GM18861 (cell line): Measurements from ENCODE around the gene RAB15.

Experiments used
- ATAC-seq: cut with Tn5 transposase; IDR thresholded peaks from one replicate; pipeline ENCODE4 v1.9.1; 2021; ENCODE audit not compliant: unreplicated experiment

RAB15 gene

GRCh38 chr14:64938972-64939816 is 32.9 kb downstream of the RAB15 start:
- ATAC-seq: no peak

DNA sequence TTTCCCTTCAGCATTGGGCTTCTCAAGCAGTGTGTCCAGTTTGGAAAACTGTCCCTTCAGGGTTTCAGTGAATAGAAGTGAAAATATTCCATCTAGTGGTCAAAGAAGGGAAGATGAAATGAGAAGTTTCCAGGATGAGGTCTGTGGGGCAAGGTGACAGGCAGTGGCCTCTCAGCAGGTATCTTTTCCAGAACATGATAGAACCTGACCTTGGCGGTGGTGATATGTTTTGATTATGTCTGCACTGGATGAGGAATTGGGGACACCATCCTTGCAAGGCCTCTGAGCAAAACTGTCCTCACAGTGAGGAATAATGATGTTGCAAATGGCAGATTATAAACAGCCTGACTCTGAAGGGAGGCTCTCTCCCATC is 34.3 kb downstream of the RAB15 start:
- ATAC-seq: no peak

- no peak for ATAC-seq
Observed at GRCh38 chr14:64937171-64937820, 34.8 kb downstream of the RAB15 start.

DNA sequence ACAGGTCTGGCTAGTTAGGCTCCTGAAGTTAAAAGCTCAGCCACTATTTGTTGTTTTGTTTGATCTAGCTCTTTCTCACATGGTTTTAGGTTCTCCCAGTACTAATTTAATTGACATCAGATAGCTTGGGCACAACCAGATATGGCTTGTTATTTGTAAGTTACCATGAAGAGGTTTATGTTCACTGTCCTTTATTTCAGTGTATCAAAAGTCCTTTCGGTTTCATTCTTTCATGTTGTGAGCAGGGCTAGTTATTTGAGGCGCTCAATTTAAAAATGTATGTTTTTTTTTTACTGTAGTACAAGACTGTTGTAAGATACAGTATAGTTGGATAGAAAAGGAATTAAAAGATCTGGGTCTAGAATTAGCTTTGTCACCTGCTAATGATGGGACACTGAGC is 36.6 kb downstream of the RAB15 start:
- no peak for ATAC-seq

DNA sequence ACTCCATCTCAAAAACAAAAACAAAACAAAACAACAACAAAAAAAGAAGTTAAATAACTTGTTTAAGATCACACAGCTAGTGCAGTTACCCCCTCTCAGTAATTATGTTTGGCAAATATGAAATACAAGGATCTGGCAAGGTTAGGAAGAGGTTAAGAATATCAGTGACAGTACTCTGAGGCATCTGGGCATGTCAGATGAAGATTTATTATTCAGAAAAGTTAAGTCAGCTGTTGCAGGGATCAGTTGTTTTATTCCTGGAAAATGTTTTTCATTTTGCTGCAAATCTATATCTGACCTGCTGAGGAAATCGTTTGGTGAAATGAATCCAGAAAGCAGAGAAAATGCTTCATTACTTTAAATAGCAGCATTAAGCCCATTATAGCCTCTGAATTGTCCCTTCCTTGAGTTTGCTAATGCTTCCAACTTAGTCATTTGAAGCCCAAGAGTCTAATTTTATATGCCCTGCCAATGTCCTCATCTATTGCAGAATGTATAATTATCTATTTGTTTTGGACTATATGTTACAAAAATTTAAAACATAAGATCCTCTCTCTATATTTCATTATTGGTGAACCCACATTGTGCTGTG is 37.7 kb downstream of the RAB15 start:
- no peak for ATAC-seq

GRCh38 chr14:64932231-64932630 is 39.9 kb downstream of the RAB15 start:
- ATAC-seq: no peak

- ATAC-seq: no peak
Observed at GRCh38 chr14:64931123-64931522, 41.0 kb downstream of the RAB15 start.

GRCh38 chr14:64930085-64930843 is 41.9 kb downstream of the RAB15 start:
- no peak for ATAC-seq

- ATAC-seq: no peak
Observed at GRCh38 chr14:64929014-64929359, 43.1 kb downstream of the RAB15 start.

DNA sequence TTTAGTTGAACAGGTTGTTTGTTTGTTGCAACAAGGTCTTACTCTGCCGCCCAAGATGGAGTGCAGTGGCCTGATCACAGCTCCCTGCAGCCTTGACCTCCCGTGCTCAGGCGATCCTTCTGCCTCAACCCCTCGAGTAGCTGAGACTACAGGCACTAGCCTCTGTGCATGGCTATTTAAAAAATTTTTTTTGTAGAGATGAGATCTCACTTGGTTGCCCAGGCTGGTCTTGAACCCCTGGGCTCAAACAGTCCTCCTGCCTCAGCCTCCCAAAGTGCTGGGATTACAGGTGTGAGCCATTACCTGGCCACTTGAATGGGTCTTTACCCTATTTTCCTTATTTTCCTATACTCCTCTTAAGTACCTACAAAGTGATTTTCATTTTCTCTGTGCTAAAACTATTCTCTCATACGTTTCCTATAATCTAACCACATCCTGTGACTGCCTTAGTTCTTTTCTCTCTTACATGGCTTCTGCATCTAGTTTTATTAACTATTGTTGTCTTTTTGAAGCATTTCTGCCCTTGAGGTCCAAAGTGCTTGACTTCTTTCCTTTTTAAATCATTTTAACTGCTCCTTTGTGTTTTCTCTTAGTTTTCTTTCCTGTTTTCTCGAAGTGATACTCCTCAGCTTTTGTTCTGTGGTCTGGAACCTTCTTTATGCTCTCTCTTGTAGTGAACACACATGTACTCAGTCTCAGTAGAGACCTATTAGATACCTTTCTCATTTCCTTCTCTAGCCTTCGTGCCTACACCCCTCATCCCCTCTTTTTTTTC is 43.7 kb downstream of the RAB15 start:
- ATAC-seq: no peak

GRCh38 chr14:64927031-64927430 is 45.1 kb downstream of the RAB15 start:
- no peak for ATAC-seq

DNA sequence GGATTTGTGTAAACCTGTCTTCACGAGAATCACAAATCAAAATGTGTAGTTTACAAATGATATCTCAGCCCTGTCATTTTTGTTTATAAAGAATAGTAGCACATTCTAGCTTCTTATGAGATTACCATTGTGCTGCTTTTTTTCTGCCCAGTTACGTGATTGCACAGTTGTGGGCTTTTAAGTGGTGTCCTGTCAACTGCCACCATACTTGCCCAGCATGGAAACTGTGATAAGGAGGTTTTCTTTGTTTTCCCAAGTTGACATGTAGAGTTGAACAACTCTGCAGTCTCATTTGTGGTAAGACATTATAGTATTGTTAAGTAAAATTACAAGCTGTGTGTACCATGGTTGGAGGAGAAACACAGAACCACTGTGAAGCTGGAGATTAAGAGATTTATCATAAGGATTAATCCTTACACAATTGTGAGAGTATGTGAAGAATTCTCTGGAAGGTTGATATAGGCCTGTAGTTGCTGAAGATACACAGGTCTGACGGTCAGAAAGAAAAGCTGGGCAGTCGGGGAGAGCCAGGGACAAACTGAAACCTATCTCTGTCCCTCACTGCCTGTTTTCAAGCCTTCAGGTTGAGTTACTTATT is 45.6 kb downstream of the RAB15 start:
- ATAC-seq: no peak

DNA sequence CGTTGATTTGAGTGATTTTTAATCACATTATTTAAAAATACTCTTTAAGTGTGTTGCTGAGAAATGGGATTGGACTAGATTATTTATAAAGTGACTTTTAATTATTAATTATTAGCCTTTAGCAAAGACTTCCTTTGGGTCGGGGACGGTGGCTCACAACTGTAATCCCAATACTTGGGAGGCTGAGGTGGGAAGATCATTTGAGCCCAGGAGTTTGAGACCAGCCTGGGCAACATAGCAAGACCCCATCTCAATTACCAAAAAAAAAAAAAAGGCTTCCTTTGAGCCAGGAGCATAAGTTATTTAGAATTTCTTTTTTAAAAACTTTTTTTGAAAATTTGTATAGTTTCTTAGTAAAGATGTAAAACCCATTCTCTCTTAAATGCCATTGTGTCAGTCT is 49.1 kb downstream of the RAB15 start:
- no peak for ATAC-seq

GRCh38 chr14:64920465-64920864 is 51.7 kb downstream of the RAB15 start:
- no peak for ATAC-seq

DNA sequence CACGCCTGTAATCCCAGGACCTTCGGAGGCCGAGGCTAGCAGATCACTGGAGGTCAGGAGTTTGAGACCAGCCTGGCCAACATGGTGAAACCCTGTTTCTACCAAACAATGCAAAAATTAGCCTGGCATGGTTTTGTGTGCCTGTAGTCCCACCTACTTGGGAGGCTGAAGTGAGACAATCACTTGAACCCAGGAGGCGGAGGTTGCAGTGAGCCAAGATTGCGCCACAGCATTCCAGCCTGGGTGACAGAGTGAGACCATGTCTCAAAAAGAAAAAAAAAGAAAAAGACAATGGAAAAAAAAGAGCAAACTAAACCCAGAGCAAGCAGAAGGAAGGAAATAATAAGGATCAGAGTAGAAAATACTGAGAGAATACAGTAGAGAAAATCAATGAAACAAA is 52.5 kb downstream of the RAB15 start:
- no peak for ATAC-seq

DNA sequence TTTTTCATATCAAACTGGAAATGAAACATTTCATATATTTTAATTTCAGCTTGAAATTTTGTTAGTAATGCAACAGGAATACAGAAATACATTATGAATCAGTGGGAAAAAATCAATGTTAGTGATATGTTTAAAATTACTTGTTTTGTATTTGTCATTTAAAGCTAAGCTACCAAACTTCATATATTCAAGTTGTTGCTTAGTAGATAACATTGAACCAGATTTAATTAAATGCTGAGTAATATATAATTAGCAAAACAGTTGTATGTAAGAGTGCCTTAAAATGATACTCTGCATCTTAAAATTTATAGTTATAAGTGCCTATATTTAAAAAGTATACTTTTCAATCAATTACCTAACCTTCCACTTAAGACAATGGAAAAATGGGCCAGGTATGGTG is 52.9 kb downstream of the RAB15 start:
- no peak for ATAC-seq

DNA sequence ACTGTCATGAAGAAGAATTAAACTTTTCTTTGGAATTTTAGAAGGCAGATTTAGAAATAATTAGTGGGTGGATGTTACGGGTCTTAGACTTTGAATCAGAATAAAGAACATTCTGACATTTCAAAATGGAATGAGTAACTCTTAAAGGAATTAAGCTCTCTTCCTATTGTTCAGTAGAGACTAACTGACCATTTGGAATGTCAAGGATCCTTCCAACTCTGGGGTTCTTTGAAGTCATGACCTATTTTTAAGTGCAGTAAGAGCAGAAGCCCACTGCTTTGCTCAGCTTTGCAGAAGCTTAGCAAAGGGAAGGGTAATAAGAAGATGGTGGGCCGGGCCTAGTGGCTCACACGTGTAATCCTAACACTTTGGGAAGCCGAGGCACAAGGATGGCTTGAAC is 53.9 kb downstream of the RAB15 start:
- ATAC-seq: no peak

DNA sequence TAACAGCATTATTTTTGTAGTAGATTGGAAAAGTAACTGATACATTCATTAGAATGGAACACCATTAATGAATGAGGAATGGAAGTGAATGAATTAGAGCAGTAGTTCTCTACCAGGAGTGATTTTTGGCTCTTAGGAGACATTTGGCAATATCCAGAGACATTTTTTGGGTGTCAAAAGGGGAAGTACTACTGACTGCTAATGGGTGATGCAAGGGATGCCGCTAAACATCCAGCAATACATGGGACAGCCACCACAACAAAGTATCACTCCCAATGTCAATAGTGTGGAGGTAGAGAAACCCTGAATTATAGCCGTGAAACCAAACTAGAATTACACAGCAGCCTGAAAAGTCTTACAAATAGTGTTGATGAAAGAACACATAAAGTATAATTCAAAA is 56.3 kb downstream of the RAB15 start:
- no peak for ATAC-seq

GRCh38 chr14:64915029-64915424 is 57.1 kb downstream of the RAB15 start:
- ATAC-seq: no peak

- peak; percentile 93 for ATAC-seq
Observed at GRCh38 chr14:64914237-64915028, 57.7 kb downstream of the RAB15 start, which contains the start of gene CHURC1. Gene CHURC1 (plus strand): TSS chr14:64914455. CDS start chr14:64914496, 41 bp downstream.
